ENCODE measurements around the gene IL19. TPM values are rescaled to one million over a fixed set of nuclear protein-coding genes. Genes with fewer than 3 reads are reported as not detected.

IL19 gene
- total RNA-seq, 1 donor from 2014 or later = not detected

DNA sequence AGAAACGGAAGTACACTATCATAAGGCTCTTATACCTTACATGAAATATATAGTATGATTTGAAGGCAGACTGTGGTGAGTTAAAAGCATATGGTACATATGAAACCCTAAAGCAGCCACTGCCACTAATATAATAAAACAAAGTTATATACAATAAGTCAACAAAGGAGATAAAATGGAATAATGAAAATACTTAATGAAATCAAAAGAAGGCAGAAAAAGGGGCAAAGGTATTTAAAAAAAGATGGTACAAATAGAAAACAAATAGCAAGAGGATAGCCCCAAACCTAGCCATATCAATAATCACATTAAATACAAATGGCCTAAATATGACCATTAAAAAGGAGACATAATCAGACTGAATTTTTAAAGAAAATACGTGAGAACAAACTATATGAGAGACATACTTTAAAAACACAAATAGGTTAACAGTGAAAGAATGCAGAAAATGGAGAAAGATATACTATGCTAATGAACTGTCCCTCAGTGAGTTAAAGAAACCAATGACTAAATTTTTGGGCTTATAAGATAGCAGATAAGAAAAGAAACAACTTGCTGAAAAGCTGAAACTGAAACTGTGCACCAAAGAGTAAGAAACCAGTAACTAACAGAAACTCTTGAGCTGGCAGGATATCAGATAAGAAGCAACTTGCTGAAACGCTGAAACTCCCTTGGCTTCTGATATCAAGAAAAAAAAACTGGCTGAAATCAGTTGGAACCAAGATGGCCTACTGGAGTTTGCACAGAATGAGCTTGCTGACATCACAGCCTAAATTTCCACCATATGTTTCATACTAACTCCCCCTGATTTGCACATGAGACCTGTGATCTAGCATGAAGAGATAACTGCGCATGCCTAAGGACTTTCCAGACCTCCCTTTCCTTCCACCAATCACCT, 46.1 kb downstream of the IL19 start:
- peak; percentile 25 for ATAC-seq
- intact Hi-C loops (cut with micrococcal nuclease) = no loop called here

DNA sequence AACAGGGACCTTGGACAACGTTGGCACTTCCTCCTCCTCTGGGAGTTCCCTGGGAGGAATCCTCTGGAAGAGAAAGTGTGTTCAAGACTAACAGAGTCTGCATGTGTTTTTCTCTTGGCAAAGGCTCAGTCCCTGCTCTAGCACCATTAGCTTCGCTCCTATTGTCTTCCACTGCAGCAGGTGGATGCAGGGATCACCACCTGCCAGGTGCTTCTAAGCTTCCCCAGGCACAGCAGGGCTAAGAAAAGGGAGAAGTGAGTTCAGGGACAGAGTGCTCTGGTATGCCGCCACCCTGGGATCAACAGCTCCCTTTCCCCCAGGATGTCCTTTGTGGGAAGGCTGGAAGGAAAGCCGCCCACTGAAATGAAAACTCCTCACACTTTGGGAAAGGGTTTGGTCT, 50.9 kb downstream of the IL19 start:
- ATAC-seq (no peak), DNase-seq (no peak)
- intact Hi-C loops (cut with micrococcal nuclease) = no loop called here

More for the DNA sequence above, 46.1 kb downstream of the IL19 start:
- no peak for DNase-seq

DNA sequence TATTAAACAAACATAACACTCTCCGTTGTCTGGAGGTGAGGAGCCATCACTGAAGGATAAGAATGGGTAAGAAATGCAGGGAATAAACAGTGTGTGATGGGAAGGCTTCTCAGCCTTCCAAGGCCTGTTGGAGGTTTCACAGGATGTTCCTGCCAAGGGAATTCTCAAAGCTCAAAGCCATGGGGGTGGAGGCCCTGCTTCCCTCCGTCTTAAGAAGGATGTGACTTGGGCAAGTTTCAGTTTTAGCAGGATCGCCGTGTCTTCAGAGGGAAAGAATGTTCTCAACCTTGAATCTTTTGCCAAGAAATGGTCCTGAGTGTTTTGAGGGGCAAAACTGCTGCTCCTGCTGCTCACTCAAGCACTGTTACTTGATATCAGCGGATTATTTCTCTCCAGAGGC, 53.2 kb downstream of the IL19 start:
- DNase-seq (no peak), ATAC-seq (peak; percentile 67)
- intact Hi-C loops (cut with micrococcal nuclease) = no loop called here

DNA sequence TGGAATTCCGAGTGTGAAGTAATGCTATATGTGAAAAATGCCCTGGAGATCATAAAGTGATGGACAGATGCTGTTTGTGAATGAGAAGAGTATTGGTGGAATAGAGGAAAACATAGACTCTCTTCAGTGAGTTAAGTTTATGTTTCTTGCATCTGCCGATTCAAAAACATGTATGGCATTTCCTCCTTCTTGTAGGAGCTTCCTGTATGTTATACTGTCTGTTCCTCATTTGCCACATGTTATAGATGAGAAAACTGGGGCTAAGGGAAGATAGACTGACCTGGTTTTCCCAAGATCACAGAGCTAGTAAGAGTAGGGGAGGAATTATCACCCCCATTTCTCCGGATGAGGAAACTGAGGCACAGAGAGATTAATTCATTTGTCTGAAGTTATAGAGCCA, 53.8 kb downstream of the IL19 start:
- intact Hi-C loops (cut with micrococcal nuclease) = no loop called here
- no peak for ATAC-seq
- DNase-seq = no peak

DNA sequence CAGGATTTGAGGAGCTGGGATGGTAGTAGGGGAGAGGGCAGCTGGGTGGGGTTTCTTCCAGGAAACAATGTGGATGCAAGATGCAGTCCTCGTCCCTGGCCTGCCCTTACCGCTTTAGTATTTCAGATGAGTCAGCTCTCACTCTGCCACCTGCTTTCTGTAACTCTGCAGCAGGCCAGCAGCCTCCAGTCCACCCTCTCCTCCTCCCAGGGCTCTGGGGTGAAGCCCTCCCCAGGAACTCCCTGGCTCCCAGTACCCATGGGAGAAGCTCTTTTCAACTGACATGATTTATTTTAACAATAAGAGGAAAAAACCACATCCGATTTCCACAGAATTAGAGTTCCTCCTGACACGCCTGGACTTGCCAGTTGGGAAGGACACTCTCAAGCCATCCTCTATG, 55.8 kb downstream of the IL19 start:
- intact Hi-C loops (cut with micrococcal nuclease) = no loop called here
- ATAC-seq = no peak
- DNase-seq = no peak

DNA sequence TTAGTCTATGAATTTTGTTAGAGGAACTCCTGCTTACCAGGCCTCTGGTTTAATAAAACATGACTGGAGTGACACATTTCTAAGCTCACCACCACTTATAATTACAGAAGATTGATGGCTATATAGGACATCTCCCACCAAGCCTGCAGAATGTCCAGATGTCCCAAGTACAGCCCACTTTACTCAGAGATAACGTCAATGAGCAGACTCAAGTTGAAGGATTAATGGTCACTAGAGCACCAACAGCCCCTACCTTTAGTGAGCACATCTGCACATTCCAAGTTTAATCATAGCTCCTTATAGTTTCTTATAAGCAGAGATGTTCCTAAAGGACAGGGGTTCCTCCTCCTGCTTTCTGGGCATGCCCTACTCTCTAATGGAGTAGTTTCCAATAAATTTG, 57.5 kb downstream of the IL19 start:
- no peak for DNase-seq
- no peak for ATAC-seq
- intact Hi-C loops (cut with micrococcal nuclease) = no loop called here

DNA sequence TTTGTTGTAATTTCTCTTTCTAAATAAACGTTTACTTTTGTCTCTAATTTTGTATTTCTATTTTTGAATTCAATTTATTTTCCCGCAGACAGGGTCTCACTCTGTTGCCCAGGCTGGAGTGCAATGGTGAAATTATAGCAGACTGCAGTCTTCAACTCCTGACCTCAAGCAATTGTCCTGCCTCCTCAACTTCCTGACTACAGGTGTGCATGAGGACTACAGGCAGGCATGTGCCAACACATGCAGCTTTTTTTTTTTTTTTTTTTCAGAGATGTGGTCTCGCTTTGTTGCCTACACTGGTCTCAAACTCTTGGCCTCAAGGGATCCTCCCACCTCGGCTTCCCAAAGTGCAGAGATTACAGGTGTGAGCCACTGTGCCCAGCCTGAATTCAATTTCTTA, 58.2 kb downstream of the IL19 start:
- intact Hi-C loops (cut with micrococcal nuclease) = no loop called here
- ATAC-seq (no peak), DNase-seq (no peak)

DNA sequence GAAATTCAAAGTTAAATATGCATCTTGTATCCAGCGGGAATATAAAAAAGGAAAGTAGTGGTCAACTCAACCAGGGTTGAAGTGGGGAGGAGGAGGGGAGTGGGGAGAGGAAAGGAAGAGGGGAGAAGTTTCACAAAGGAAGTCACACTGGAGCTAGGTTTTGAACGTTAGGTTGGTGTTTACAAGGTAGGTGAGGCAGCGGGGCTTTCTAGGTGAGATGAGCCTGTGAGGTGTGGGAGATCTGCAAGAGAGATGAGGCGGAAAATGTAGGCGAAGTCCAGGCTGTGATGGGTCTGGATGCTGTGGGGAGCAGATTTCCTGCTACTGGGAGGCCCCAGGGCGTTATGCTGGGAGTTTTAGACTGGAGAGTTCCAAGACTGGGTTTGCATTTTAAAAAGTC, 58.7 kb downstream of the IL19 start:
- intact Hi-C loops (cut with micrococcal nuclease) = no loop called here
- no peak for DNase-seq
- ATAC-seq = no peak

DNA sequence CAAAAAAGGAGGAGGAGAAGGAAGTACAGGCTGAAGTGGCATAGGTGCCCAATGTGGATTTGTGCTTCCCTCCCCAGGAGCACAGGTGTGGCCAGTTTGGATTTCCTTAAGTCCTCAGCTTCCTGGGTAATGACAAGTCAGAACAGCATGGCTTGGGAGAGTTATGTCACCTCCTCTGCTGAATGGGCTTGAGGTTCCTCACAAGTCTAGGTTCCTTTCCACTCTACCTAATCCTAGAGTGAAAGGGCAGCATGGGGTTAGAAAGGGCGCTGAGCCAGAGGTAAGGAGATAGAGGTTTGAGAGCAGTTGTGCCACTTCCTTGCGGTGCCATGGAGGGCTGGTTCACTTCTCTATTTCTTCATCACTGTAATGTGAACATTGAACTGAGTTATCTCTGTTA, 59.3 kb downstream of the IL19 start:
- DNase-seq (no peak), ATAC-seq (no peak)
- intact Hi-C loops (cut with micrococcal nuclease) = no loop called here

DNA sequence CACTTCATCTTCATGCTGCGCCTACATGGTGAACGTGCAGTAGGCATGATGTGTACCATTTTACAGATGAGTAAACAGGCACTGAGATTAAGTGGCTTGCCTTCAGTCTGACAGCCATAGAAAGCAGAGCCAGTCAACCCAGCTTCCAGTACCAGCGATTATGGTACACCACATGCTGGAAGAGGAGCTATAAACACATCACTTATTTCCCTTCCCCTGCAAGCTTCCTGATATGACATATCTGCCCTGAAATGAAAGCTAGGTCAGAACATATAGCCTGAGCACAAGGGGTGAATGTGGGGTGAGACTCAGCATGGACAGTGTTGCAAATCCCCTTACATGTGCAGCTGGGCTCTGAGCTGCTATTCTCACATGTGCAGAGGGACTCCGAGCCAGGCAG, 61.1 kb downstream of the IL19 start:
- ATAC-seq (no peak), DNase-seq (no peak)
- intact Hi-C loops (cut with micrococcal nuclease) = no loop called here

DNA sequence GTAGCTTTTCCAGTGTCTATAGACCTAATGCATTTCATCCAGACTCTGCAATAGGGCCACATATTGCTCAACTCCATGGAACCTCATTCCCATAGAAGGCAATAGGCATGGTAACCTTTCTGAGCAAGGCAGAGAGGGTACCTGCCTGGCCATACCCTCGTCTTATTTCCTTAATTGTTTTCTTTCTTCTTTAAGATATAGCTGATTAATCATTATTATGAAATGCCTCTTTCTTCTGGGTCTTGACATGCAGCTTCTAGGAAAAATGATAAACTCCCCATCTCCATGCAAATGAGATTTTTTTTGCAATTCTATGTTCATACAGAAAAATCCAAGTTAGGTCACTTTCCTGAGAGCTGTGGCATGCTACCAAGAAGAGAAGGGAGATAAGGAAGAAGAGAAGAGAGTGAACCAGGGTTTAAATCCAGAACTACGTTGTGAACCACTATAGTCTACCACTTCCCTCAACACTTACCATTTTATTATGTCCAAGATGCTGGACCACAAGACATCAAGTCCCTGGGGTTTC, 61.8 kb downstream of the IL19 start:
- ATAC-seq = no peak
- intact Hi-C loops (cut with micrococcal nuclease) = no loop called here

DNA sequence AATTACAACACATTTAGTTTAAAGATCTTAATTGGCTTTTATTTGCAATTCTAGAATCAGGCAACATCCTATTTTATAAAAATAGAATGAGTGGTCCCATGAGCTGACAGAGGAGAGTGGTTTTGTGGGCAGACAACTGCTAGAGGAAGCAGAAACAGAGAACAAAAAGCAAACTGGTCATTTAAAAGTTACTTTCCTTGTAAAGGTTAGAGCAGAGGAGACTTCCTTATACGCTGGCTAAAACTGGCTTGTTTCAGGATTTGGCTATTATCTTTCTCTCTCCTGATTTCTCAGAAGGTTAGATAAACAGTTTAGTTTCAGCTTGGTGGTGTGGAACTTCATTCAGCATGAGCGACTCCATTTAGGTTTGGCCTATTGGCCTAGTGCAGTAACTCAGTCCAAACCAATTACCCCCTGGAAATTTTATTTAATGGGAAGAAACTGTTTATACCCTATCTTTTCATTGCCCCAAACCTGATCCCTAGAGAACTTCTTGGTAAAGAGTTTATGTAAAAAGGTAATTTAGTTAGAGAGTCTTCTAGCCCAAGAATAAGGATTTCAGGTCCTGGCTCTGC, 62.6 kb downstream of the IL19 start:
- DNase-seq (no peak), ATAC-seq (no peak)
- intact Hi-C loops (cut with micrococcal nuclease) = no loop called here

More for the DNA sequence above, 61.8 kb downstream of the IL19 start:
- DNase-seq = no peak

DNA sequence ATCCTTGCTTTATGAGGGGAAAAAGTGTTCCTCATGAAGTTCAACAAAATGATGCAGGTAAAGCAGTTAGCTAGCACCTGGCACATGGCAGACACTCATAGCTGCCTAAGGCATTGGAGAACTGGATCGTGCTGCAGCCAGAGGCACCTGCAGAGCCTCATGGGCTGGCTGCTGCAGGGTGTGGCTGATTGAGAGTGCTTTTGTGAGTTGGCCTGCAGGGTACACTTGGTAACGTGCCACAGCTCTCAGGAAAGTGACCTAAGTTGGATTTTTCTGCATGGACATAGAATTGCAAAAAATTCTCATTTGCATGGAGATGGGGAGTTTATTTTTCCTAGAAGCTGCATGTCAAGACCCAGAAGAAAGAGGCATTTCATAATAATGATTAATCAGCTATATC, 63.2 kb downstream of the IL19 start:
- no peak for DNase-seq
- ATAC-seq = no peak
- intact Hi-C loops (cut with micrococcal nuclease) = no loop called here

DNA sequence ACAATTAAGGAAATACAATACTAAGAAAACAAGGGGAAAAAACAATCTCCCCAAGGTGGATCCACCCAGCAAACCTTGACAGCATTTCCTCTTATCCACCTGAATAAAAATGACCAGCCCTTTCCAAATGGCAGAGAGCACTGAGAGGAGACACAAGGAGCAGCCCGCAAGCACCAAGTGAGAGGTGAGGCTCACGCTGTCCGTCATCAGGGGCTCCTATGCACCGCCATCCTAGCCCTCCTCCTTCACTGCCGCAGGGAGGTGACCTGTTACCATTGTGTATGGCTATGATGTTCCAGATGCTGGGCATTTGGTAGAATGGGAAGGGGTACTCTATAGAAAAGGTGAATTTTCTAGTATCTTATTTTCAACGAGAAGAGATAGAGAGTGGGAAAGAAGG, 63.6 kb downstream of the IL19 start:
- intact Hi-C loops (cut with micrococcal nuclease) = no loop called here
- ATAC-seq (no peak), DNase-seq (no peak)

DNA sequence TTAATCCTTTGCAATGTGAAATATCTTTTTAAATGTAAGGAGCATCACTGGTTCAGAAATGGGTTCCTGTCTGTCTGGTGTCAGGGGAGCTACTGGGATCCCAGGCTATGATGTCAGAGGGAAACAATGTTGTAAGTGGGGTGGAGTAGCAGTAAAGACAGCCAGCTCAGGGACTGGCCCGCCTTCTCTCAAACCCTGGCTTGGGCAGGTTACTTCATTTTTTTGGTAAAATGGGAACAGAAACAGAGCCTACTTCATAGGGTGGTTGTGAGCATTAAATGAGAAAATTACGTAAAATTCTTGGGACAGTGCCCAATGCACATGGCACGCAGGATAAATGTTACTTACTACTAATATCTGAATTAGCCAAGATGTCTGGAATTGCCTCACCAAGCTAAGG, 64.1 kb downstream of the IL19 start:
- intact Hi-C loops (cut with micrococcal nuclease) = no loop called here
- ATAC-seq (peak; percentile 58), DNase-seq (no peak)

DNA sequence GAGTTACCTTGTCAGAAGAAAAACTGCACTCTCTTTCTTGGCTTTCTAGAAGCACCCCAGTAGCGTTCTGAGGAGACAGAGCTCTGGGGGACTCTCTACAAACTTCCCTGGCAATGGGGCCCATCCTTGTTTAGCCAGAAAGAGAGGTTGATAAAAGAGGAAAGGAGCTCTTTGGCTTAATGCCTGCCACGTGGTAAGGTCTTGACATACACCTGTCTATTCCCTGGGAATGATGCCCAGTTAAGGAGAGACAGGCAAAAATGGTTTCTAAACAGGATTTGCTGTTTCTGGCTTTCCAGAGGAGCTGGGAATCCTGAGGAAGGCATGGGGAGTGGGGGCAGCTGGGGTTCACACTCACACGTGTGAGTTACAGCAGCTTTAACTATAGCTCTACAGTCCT, 64.6 kb downstream of the IL19 start:
- DNase-seq (no peak), ATAC-seq (no peak)
- intact Hi-C loops (cut with micrococcal nuclease) = no loop called here

DNA sequence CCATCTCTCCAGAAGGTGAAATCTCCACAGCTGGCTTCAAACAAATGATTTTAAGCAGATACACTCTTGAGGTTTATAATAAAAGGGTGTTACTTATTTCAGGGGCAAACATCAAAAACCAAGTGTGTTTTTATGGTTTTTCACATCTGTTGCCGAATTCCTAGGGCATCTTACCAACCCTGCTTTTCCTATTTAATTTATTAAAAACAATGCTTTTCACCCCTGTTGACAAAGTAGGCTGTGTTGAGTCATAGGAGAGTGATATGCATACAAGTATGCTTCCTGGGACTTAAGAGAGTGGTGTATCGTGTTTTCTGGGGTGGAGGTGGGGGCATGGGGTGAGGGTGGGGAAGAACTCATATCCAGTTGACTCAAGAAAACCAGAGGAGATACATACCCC, 65.5 kb downstream of the IL19 start:
- intact Hi-C loops (cut with micrococcal nuclease) = no loop called here
- no peak for ATAC-seq
- no peak for DNase-seq

DNA sequence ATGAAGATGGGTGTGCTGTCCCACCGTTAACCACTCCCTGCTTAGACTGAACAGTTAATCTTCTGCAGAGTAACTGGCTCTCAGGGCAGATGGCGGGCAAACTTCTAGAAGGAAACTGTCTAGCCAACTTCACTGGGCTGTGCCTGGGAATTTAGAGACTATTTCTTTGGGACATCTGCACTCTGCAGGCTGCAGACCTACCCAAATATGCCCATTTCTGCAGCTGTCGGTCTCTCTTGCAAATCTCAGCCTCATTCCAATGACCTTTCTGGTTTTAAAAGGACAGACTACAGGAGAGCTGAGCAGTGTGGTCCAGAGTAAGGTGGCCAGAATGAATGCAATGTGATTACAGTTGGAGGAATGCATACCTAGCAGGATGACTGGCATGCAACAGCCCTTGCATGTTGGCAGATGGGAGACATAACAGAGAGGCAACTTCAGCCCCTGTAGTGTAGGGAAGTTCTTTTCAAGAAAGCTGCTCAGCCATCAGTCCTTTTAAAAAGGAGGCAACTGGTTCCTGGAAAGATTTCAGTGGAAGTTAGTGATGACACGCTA, 68.5 kb downstream of the IL19 start:
- DNase-seq (no peak), ATAC-seq (no peak)
- intact Hi-C loops (cut with micrococcal nuclease) = no loop called here

DNA sequence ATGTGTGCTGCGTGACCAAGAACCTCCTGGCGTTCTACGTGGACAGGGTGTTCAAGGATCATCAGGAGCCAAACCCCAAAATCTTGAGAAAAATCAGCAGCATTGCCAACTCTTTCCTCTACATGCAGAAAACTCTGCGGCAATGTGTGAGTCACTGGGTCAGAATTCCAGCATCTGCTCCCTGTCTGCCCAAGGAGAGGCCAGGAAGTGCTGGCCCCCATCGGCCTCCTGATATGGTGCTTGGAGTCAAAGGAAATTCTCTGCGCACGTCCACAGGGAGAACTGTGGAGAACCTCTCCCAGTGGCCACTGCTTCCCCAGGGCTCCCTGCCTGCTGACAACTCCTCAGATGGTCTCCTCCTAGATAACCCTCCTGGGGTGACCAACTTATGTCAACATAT, 69.3 kb downstream of the IL19 start:
- ATAC-seq (no peak), DNase-seq (no peak)
- intact Hi-C loops (cut with micrococcal nuclease) = no loop called here

DNA sequence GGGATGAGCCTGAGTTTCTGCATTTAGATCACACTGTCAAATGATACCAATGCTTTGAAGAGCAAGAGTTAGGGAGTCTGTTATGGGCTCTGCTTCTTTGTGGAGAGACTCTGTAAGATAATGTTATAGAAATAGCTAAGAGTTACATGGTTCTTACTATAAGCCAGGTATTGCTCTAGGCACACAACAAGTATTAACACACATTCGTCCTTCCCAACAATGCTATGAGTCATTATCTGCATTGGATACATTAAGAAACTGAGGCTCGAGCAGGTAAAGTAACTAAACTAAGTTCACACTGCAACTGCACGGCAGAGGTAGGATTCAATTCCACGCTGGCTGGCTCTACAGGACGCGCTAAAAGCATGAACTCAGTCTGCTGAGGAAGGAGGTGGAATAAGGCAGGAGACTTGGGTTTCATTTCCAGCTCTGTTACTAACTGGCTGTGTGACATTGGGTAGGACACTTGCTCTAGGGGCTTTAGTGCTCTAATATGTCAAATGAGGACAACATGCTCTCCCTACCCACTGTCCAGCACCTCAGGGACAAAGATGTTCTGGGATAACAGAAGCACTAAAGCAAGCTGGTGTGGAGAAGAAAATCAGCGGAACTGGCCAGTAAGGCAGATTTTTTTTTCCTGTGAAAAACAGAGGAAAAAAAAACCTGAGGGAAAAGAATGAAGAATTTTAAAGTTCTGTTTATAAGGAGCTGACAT, 71.2 kb downstream of the IL19 start:
- intact Hi-C loops (cut with micrococcal nuclease) = no loop called here
- no peak for ATAC-seq
- DNase-seq = no peak

Measured in left ventricle myocardium superior (tissue), 1 donor.